ENCODE measurements around the gene CDC45.

DNA sequence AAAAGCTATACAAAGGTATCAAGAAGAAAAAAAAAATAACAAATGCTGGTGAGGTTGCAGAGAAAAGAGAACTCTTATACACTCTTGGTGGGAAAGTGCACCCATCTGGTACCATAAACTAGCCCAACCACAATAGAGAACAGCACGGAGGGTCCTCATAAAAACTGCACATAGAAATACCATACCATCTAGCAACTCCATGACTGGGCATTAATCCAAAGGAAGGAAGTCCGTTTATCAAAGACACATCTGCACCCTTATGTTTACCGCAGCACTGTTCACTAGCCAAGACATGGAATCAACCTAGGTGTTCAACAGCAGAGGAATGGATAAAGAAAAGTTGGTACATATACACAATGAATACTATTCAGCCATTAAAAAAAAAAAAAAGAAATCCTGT lies 55.3 kb downstream of the CDC45 start:
- TF ChIP-seq GATA2 (IDR thresholded peaks at IDR 0.05; ENCODE audit: low read depth, low read length), result no peak
- TF ChIP-seq GATA3 (IDR thresholded peaks at IDR 0.05; ENCODE audit: low read depth, low read length), result no peak

Data from SH-SY5Y (cell line).